K562 (cell line): ENCODE data around the gene CLK3. TPM values are rescaled to one million over a fixed set of nuclear protein-coding genes. Genes with fewer than 3 reads are reported as not detected.

Experiments
- ARID1B ChIP-seq: fragments of 450-650 bp; IDR thresholded peaks from 2 replicates; pipeline ENCODE4 v1.6.1; 2016; ENCODE audit warnings: antibody characterized with exemption, mild to moderate bottlenecking, inconsistent platforms
- CC2D1A ChIP-seq: fragments of 450-650 bp; IDR thresholded peaks from 2 replicates; pipeline ENCODE4 v1.6.1; 2017; ENCODE audit warnings: mild to moderate bottlenecking
- CHD7 ChIP-seq: fragments of 200-600 bp; sonication (generic); IDR thresholded peaks from one replicate; pipeline ENCODE4 v1.6.1; 2012; ENCODE audit warnings: mild to moderate bottlenecking, low read depth, low read length, inconsistent platforms
- ETV6 ChIP-seq, 3 experiments: fragments of 150-350 bp in 1 of 3; sonication (generic) in 1 of 3; formaldehyde crosslinking in 1 of 3; IDR thresholded peaks; 2 replicates each; pipeline versions ENCODE4 v1.6.1 to v1.8.0; 2014 to 2022; ENCODE audit warnings: borderline replicate concordance in 2 of 3, low read depth in 2 of 3, antibody characterized with exemption in 1 of 3, low read length in 1 of 3, mild to moderate bottlenecking in 1 of 3, missing genetic modification reagents in 1 of 3
- GATAD2B ChIP-seq: fragments of 450-650 bp; IDR thresholded peaks from 2 replicates; pipeline ENCODE4 v1.6.1; 2017; ENCODE audit warnings: mild to moderate bottlenecking, borderline replicate concordance
- GTF2A2 ChIP-seq: IDR thresholded peaks from 2 replicates; pipeline ENCODE4 v1.6.1; 2016; ENCODE audit warnings: mild to moderate bottlenecking, missing genetic modification characterization, missing compliant biosample characterization
- HINFP ChIP-seq: fragments of 450-650 bp; conservative IDR thresholded peaks from 2 replicates; pipeline ENCODE4 v1.6.1; 2016; ENCODE audit warnings: missing genetic modification characterization, low read depth, mild to moderate bottlenecking, control low read depth, missing compliant biosample characterization
- MTF1 ChIP-seq: fragments of 250-450 bp; sonication (Bioruptor Pico); IDR thresholded peaks from 2 replicates; pipeline ENCODE4 v1.9.0; 2021; ENCODE audit warnings: moderate library complexity, mild to moderate bottlenecking, inconsistent platforms, borderline replicate concordance
- TAF7 ChIP-seq: fragments of 450-650 bp; IDR thresholded peaks from 2 replicates; pipeline ENCODE4 v1.6.1; 2016; ENCODE audit warnings: missing genetic modification characterization, missing compliant biosample characterization
- THAP12 ChIP-seq: fragments of 250-450 bp; sonication (Bioruptor Pico); IDR thresholded peaks from 2 replicates; pipeline ENCODE4 v1.9.0; 2021; ENCODE audit warnings: mild to moderate bottlenecking, inconsistent platforms
- TSC22D4 ChIP-seq: fragments of 450-650 bp; IDR thresholded peaks from 2 replicates; pipeline ENCODE4 v1.6.1; 2016; ENCODE audit warnings: missing genetic modification characterization, missing biosample characterization, control low read depth
- ZNF174 ChIP-seq: fragments of 250-450 bp; sonication (Bioruptor Pico); IDR thresholded peaks from 2 replicates; pipeline ENCODE4 v1.4.0; 2020; ENCODE audit warnings: mild to moderate bottlenecking
- polyA plus RNA-seq, 8 experiments: library from polyadenylated mRNA; depleted of rRNA in 4 of 8; stranded (reverse) in 5 of 8; unstranded in 3 of 8; fragments of >200 nt; fragmentation: Nextera tagmentation in 2 of 8; fragmentation: Illumina TruSeq in 1 of 8; extraction: Ambion mirVana in 2 of 8; extraction: Trizol in 1 of 8; gene quantifications; 2 replicates each; pipeline versions ENCODE4 v1.2.1 to v1.2.3, GENCODE V29; 2011 to 2014; ENCODE audit warnings: inconsistent platforms in 1 of 8, missing spikeins in 1 of 8
- total RNA-seq, 7 experiments: library from RNA; depleted of rRNA in 6 of 7; stranded (reverse); fragments of >200 nt in 6 of 7; fragmentation: Illumina TruSeq in 2 of 7; extraction: Trizol in 2 of 7; gene quantifications; 2 replicates each; pipeline versions ENCODE4 v1.2.1 to v1.2.3, GENCODE V29; 2011 to 2021; ENCODE audit warnings: low replicate concordance in 1 of 7

Gene CLK3
- total and polyA plus RNA-seq, 9 of the 15 experiments (the other 6 are each of a cell fraction or from before 2014, with no cell fraction given): 1.2 to 95.2 (median 51.7) TPM

- TF ChIP-seq ETV6 (IDR thresholded peaks at IDR 0.05; ENCODE audit: borderline replicate concordance in 1 of 2, low read depth in 2 of 2, low read length in 1 of 2) (no peak), ETV6 (CRISPR knock-in tag; IDR thresholded peaks at IDR 0.05; ENCODE audit: borderline replicate concordance) (no peak), THAP12 (CRISPR knock-in tag) (0 out of 2 replicates have a peak, but pooled peaks have one; percentile 31), CC2D1A (peak; percentile 97; the same call in 1 of the 2 replicates), MTF1 (no peak), ARID1B (peak; percentile 98), ZNF174 (CRISPR knock-in tag) (no peak), GATAD2B (peak; percentile 86), GTF2A2 (no peak), TAF7 (tag) (no peak), CHD7 (no peak), TSC22D4 (tag) (no peak), HINFP (no peak)
Measured at GRCh38 chr15:74610302-74610951, 5.2 kb upstream of the CLK3 start (continued).
